H1 (cell line): ENCODE results near the gene ECE2.
A peak's percentile ranks its signal among the peaks of the same experiment; 100 is the strongest.

Experiments
- CTCF ChIP-seq, 3 experiments: IDR thresholded peaks; 1 replicate in 2 of 3; 2 replicates in 1 of 3; pipeline versions ENCODE4 v1.5.1 to v1.6.1; 2011; ENCODE audit warnings: low read length in 3 of 3, mild to moderate bottlenecking in 3 of 3, inconsistent platforms in 2 of 3, low read depth in 1 of 3, moderate library complexity in 1 of 3; ENCODE audit not compliant: insufficient read depth in 1 of 3; ENCODE audit errors: control extremely low read depth in 1 of 3
- EGR1 ChIP-seq: IDR thresholded peaks from 2 replicates; pipeline ENCODE4 v1.6.1; 2011; ENCODE audit warnings: low read depth, low read length, borderline replicate concordance
- EZH2 ChIP-seq: fragments of 200-600 bp; sonication (generic); IDR thresholded peaks from 2 replicates; pipeline ENCODE4 v1.7.1; 2012; ENCODE audit warnings: low read depth, mild to moderate bottlenecking, moderate library complexity, low read length, inconsistent platforms; ENCODE audit not compliant: severe bottlenecking
- FOSL1 ChIP-seq: IDR thresholded peaks from 2 replicates; pipeline ENCODE4 v1.6.1; 2011; ENCODE audit warnings: mild to moderate bottlenecking, low read depth, low read length, moderate library complexity; ENCODE audit not compliant: insufficient read depth
- JUN ChIP-seq: IDR thresholded peaks from 2 replicates; pipeline ENCODE4 v1.6.1; 2011; ENCODE audit warnings: low read depth, mild to moderate bottlenecking, improper control_type of control experiment, low read length
- MAFK ChIP-seq: IDR thresholded peaks from 2 replicates; pipeline ENCODE4 v1.6.1; 2012; ENCODE audit warnings: low read depth, mild to moderate bottlenecking, improper control_type of control experiment, low read length
- POLR2A ChIP-seq, 2 experiments: IDR thresholded peaks; 1 replicate in 1 of 2; 2 replicates in 1 of 2; pipeline ENCODE4 v1.6.1; 2011; ENCODE audit warnings: low read depth in 2 of 2, low read length in 2 of 2, mild to moderate bottlenecking in 2 of 2; ENCODE audit errors: control extremely low read depth in 1 of 2
- POLR2AphosphoS5 ChIP-seq: IDR thresholded peaks from 2 replicates; pipeline ENCODE4 v1.6.1; 2011; ENCODE audit warnings: low read depth, low read length
- SP1 ChIP-seq: IDR thresholded peaks from 2 replicates; pipeline ENCODE4 v1.6.1; 2011; ENCODE audit warnings: low read depth, low read length
- SP2 ChIP-seq: IDR thresholded peaks from 2 replicates; pipeline ENCODE4 v1.6.1; 2012; ENCODE audit warnings: mild to moderate bottlenecking, low read length, inconsistent platforms
- TBP ChIP-seq: IDR thresholded peaks from 2 replicates; pipeline ENCODE4 v1.6.1; 2011; ENCODE audit warnings: low read depth, low read length, improper control_type of control experiment
- TEAD4 ChIP-seq: IDR thresholded peaks from 2 replicates; pipeline ENCODE4 v1.6.1; 2012; ENCODE audit warnings: low read depth, low read length, inconsistent platforms, mixed read lengths

- TF ChIP-seq FOSL1 (no peak), SP1 (no peak), TEAD4 (no peak), SP2 (no peak), CTCF (IDR thresholded peaks at IDR 0.05; ENCODE audit: control extremely low read depth in 1 of 3, insufficient read depth in 1 of 3, low read depth in 1 of 3, low read length in 3 of 3) (no peak), POLR2AphosphoS5 (no peak), EZH2 (no peak), TBP (no peak), EGR1 (no peak), POLR2A (IDR thresholded peaks at IDR 0.05; ENCODE audit: control extremely low read depth in 1 of 2, low read depth in 2 of 2, low read length in 2 of 2) (no peak), MAFK (peak; percentile 52), JUN (no peak)
Observed at GRCh38 chr3:184240384-184241140, 35.3 kb upstream of the ECE2 start.
